ENCODE measurements around the gene STRIP2. TPM values are rescaled to one million over a fixed set of nuclear protein-coding genes. Genes with fewer than 3 reads are reported as not detected.

Gene STRIP2
- total RNA-seq, 4 donors from 2014 or later: 0.54 to 1.7 (median 1.3) TPM

DNA sequence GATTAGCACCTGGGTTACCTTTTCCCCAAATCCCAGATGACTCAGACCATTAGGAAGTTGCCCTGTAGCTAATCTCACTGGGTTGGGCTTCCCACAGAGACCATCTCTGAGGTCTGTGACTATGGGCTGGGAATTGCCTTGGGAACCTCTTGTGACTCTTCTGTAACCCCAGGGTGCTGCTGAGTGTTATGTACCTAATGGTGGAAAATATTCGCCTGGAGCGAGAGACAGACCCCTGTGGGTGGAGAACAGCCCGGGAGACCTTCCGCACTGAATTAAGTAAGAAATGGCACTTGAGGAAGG is 20.0 kb downstream of the STRIP2 start:
- H3K4me1 ChIP-seq: no peaks in the 10 kb centered on the region
- H3K9me3 ChIP-seq: no peaks in the 10 kb centered on the region
- H3K27me3 ChIP-seq: no peaks in the 10 kb centered on the region
- H3K27ac ChIP-seq: no peak overlapping the region
- no peaks in the 10 kb centered on the region for H3K36me3 ChIP-seq
- no peak for DNase-seq
- TF ChIP-seq POLR2A (IDR thresholded peaks at IDR 0.05): no peak
- TF ChIP-seq, protein P1, sequence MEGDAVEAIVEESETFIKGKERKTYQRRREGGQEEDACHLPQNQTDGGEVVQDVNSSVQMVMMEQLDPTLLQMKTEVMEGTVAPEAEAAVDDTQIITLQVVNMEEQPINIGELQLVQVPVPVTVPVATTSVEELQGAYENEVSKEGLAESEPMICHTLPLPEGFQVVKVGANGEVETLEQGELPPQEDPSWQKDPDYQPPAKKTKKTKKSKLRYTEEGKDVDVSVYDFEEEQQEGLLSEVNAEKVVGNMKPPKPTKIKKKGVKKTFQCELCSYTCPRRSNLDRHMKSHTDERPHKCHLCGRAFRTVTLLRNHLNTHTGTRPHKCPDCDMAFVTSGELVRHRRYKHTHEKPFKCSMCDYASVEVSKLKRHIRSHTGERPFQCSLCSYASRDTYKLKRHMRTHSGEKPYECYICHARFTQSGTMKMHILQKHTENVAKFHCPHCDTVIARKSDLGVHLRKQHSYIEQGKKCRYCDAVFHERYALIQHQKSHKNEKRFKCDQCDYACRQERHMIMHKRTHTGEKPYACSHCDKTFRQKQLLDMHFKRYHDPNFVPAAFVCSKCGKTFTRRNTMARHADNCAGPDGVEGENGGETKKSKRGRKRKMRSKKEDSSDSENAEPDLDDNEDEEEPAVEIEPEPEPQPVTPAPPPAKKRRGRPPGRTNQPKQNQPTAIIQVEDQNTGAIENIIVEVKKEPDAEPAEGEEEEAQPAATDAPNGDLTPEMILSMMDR (IDR thresholded peaks at IDR 0.05): no peak
- H3K4me3 ChIP-seq: no peak overlapping the region

DNA sequence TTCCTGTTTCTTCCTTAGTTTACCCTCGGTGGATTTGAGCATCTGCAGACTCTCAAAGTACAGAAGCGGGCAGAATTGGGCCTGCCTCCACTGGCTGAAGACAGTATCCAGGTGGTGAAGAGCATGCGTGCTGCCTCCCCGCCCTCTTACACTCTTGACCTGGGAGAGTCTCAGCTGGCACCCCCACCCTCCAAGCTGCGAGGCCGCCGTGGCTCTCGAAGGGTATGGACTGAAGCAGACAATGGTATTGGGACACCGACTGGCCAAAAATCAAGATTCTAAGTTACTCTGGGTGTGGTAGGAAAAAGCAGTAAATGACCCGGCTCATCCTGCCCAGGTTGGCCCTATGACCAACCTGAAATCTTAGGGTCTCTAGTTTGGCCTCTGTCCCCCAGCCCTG is 22.2 kb downstream of the STRIP2 start:
- H3K27ac ChIP-seq: no peak overlapping the region
- no peaks in the 10 kb centered on the region for H3K4me1 ChIP-seq
- H3K27me3 ChIP-seq: no peaks in the 10 kb centered on the region
- no peak for DNase-seq
- no peaks in the 10 kb centered on the region for H3K36me3 ChIP-seq
- H3K9me3 ChIP-seq: no peaks in the 10 kb centered on the region
- no peak overlapping the region for H3K4me3 ChIP-seq
- TF ChIP-seq, protein P1 (IDR thresholded peaks at IDR 0.05): no peak
- TF ChIP-seq POLR2A (IDR thresholded peaks at IDR 0.05): no peak

DNA sequence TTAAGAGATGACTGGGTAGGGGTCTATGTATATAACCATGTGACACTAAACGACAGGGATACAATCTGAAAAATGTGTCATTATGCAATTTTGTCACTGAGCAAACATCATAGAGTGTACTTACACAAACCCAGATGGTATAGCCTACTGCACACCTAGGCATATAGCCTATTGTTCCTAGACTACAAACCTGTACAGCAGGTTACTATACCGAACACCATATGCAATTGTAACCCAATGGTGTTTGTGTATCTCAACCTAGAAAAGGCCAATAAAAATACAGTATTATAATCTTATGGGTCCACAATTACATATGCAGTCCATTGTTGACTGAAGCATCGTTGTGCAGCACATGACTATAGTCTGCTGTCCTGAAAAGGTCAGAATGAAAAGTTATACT is 22.9 kb downstream of the STRIP2 start:
- Histone ChIP-seq H3K4me1 (no peaks in the 10 kb centered on the region), H3K4me3 (no peak overlapping the region)
- TF ChIP-seq POLR2A (IDR thresholded peaks at IDR 0.05): no peak
- TF ChIP-seq, protein P1 (IDR thresholded peaks at IDR 0.05): no peak

DNA sequence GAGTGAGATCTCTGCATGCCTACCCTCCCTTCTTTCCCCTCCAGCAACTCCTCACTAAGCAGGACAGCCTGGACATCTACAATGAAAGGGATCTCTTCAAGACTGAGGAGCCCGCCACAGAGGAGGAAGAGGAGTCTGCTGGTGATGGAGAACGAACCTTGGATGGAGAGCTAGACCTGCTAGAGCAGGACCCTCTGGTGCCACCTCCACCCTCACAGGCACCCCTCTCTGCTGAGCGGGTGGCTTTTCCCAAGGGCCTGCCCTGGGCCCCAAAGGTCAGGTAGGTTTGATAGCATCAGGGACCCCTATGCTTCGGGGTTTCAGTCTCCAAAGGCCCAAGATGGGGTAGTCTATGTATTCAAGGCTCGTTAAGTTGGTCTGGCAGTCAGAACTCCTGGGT is 23.9 kb downstream of the STRIP2 start:
- H3K27ac ChIP-seq: no peak overlapping the region
- H3K4me1 ChIP-seq: no peaks in the 10 kb centered on the region
- DNase-seq: no peak
- H3K9me3 ChIP-seq: no peaks in the 10 kb centered on the region
- no peak for TF ChIP-seq POLR2A (IDR thresholded peaks at IDR 0.05)
- TF ChIP-seq, protein P1 (IDR thresholded peaks at IDR 0.05): no peak
- H3K27me3 ChIP-seq: no peaks in the 10 kb centered on the region
- no peaks in the 10 kb centered on the region for H3K36me3 ChIP-seq
- no peak overlapping the region for H3K4me3 ChIP-seq

More for the DNA sequence above, 22.9 kb downstream of the STRIP2 start:
- Histone ChIP-seq H3K36me3 (no peaks in the 10 kb centered on the region), H3K27ac (no peak overlapping the region), H3K9me3 (no peaks in the 10 kb centered on the region), H3K27me3 (no peaks in the 10 kb centered on the region)
- DNase-seq: no peak

DNA sequence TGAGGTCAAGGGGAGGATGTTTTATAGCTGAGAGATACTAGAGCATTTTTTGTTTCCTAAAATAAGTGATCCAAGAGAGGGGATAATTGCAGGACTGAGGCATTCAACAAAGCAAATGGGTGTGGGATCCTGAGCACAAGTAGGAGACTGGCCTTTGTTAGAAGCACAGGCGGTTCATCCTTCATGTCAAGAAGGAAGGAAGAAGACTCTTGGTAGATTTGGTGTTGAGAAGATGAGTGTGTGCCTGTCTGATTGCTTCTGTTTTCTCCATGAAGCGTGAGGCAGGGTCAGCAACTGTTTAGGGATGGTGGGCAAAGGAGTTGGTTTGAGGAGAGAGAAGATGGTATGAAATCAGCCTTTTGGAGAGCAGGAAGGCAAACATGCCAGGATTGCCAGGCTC is 27.6 kb downstream of the STRIP2 start:
- Histone ChIP-seq H3K4me1 (no peaks in the 10 kb centered on the region), H3K4me3 (no peak overlapping the region), H3K27me3 (no peaks in the 10 kb centered on the region), H3K27ac (no peak overlapping the region), H3K9me3 (no peaks in the 10 kb centered on the region), H3K36me3 (no peaks in the 10 kb centered on the region)
- no peak for DNase-seq
- TF ChIP-seq, protein P1 (IDR thresholded peaks at IDR 0.05): no peak
- TF ChIP-seq POLR2A (IDR thresholded peaks at IDR 0.05): no peak

DNA sequence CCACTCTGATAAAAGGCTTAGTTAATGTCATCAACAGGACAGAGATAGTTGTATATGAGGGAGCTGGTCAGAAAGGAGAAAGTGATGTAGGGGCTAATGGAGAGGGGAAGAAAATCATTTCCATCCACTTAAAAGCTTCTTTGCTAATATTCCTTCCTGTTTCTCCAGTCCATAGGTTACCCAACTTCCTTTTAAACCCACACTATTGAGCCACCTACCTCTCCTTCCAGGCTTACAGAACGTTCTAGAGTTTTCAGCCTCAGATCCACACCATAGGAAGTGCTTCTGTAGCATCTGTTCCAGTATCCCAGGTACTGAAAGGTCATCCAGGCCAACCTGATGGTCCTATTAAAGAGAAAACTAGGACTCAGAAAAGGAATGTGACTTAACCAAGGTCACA is 28.2 kb downstream of the STRIP2 start:
- TF ChIP-seq, protein P1 (IDR thresholded peaks at IDR 0.05): no peak
- no peak for TF ChIP-seq POLR2A (IDR thresholded peaks at IDR 0.05)
- Histone ChIP-seq H3K36me3 (no peaks in the 10 kb centered on the region), H3K27me3 (no peaks in the 10 kb centered on the region), H3K4me1 (no peaks in the 10 kb centered on the region), H3K27ac (no peak overlapping the region), H3K9me3 (no peaks in the 10 kb centered on the region), H3K4me3 (no peak overlapping the region)
- no peak for DNase-seq
